ENCODE measurements around the gene SLC2A8.

GRCh38 chr9:127446713-127447415 lies 49.9 kb downstream of the SLC2A8 start:
- TF ChIP-seq CTCF (IDR thresholded peaks at IDR 0.05) (no peak), POLR2A (IDR thresholded peaks at IDR 0.05) (no peak)

Data from vagina (tissue), 2 donors.